Stimulated activated CD4-positive, alpha-beta T cell treated with anti-CD3 and anti-CD28 coated beads, Interleukin-2, amount 100 ng/mL, for 24 hours (primary cell): ENCODE measurements around the gene CHD5.

Source experiments
- DNase-seq, 2 donors: peaks; one replicate each; pipeline ENCODE4 v3.0.0-alpha.2; 2020

The CHD5 gene

DNA sequence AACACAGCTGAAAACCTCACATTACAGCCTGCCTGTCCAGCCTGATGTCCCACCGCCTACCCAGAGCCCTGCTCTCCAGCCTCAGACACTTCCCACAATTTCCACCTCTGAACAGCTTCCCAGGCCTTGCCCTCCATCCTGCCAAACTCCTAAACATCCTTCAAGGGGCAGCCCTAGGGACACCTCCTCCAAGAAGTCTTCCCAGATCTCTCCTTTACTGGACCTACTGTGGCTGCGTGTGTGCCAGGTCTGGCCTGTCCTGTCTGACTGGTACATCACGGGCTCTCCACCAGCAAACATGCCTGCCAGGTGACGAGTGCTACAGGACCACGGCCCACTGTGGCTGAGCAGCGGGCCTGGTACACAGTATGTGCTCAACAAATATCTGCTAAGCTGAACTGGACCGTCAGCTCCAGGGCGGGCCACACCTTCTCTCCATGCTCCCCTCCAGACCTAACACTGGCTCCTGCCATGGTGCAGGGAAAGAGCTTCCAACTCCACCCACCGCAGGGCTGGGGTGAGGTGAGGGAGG lies 28.8 kb downstream of the CHD5 start:
- no peak for DNase-seq

DNA sequence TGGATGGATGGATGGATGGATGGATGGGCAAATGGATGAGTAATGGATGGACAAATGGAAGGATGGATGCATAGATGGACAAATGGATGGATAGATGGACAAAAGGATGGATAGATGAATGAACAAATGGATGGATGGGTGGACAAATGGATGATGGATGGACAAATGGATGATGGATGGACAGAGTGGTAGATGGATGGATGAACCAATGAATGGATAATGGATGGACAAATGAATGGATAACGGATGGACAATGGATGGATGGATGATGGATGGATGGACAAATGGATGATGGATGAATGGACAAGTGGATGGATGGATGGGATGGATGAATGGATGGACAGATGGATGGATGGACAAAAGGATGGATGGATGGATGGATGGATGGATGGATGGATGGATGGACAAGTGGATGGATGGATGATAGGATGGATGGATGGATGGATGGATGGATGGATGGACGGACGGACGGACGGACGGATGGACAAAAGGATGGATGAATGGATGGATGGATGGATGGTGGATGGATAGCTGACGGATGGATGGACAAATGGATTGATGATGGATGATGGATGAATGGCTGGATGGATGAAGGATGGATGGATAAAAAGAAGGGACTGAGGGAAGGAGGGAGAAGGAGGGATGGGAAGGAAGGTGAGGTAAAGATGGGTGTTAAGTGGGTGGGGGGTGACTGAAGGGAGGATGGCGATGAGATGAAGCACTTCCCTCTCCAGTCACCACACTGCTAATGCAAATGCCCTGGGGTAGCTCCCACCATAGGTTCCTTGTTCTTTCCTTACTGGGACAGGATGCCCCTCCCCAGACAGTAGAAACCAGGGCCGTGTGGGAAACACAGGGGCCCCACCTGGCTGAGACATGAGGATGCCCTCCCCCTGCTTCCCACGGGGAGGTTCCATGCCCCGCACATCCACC lies 29.8 kb downstream of the CHD5 start:
- DNase-seq: no peak

DNA sequence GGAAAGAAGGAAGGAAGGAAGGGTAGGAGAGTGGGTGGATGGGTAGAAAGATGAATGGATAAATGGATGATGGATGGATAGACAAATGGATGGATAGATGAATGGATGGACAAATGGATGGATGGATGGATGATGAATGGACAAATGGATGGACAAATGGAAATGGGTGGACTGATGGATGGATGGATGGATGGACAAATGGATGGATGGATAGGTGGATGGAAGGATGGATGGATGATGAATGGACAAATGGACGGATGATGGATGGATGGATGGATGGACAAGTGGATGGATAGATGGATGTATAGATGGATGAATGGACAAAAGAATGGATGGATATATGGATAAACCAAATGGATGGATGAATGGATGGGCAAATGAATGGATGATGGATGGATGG lies 30.5 kb downstream of the CHD5 start:
- DNase-seq: no peak

GRCh38 chr1:6148497-6149241 lies 31.5 kb downstream of the CHD5 start:
- peak; percentile 73 to 83 for DNase-seq

DNA sequence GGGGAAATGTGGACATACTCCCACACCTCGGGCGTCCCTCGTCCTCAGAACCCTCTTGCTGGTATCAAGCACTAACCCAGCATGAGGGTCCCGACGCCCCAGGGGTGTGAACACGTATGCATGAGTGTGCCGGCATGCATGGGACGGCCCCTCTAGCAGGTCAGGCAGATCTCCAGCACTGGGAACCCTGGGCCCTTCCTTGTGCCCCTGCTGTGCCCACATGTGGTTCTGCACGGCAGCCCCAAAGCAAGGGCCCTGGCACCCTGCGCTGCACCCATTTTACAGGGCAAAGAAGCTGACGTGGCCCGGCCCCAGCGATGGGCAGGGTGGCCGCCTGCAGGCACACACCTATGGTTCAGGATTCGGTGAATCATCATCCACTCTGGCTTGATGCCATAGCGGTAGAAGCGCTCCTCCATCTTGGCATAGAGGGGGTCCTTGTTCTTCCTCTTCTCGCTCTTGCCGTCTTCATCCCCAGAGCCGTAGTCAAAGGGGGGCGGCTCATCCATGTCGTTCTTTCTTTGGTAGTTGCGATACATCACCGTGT lies 34.2 kb downstream of the CHD5 start:
- DNase-seq: no peak

GRCh38 chr1:6145396-6145750 lies 34.7 kb downstream of the CHD5 start:
- DNase-seq: no peak

DNA sequence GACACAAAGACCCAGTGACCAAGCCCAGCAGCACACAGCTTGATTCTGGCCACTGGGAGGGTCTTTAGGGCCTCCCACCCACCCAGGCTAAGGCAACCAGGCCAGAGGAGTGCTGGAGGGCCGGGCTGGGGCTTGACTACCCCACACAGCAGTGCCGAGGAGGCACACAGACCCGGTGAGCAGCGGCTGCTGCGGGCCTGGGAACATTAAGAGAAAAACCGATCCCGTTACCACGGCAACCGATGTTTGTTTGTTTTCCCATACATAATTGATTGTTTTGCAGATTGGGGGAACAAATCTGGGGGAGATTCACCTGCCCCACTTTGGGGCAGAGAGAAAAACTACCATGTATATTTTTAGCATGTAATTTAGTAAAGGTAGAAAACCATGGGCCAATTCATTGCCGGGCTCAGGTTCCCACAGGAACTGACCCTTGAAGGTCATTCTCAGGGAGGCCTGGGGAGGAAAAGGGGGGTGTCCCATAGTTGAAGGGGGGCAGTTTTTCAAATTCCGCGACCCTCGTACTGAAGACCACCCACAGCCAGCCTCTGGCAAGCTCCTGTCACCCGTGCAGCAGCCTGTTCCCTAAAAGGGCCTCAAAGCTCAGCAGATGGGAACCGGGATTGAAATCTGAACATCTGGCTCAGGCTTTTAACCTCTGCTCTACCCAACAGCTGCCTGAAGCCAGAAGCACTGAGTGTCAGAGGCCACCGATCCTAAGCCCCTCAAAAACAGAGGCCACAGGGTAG lies 35.3 kb downstream of the CHD5 start:
- no peak for DNase-seq

GRCh38 chr1:6144175-6144574 lies 35.9 kb downstream of the CHD5 start:
- DNase-seq: no peak

DNA sequence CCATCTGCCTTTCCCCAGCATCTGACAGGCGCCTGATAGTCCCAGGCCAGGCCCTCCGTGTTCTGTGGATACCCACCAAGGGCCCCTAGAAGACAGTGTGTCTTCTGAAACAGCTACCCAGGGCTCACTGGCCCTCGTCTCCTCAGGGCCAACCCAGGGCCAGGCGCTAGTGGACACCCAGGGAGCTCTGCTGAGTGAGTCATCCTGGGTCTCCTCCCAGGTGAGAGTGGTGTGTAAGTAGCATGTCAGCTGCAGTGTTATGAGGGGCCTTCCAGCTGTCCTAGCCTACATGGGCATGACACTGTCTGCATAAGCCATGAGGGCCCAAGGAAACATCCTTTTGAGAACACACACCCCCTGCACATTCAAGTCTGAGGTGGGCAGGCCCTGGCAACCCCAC lies 36.7 kb downstream of the CHD5 start:
- no peak for DNase-seq

GRCh38 chr1:6142734-6143133 lies 37.4 kb downstream of the CHD5 start:
- DNase-seq: no peak

- DNase-seq: no peak
Observed at GRCh38 chr1:6142036-6142621, 38.0 kb downstream of the CHD5 start.

GRCh38 chr1:6141592-6141991 lies 38.5 kb downstream of the CHD5 start:
- peak in 1 of 2 donors; percentile 42 for DNase-seq

DNA sequence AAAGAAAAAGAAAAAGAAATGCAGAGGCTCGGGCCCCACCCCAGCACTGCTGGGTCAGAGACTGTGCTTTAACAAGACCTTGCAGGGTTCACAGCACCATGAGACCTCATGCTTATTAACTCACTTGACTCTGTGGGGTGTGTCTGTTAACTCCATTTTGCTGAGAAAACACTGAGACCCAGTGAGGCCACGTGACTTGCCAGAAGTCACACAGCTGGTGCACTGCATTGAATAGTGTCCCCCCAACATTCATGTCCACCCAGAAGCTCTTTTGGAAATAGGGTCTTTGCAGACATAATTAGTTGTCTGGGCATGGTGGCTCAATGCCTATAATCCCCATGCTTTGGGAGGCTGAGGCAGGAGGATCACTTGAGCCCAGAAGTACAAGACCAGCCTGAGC lies 39.7 kb downstream of the CHD5 start:
- no peak for DNase-seq

GRCh38 chr1:6137758-6138157 lies 42.4 kb downstream of the CHD5 start:
- no peak for DNase-seq

- no peak for DNase-seq
Observed at GRCh38 chr1:6136516-6137220, 43.5 kb downstream of the CHD5 start.

DNA sequence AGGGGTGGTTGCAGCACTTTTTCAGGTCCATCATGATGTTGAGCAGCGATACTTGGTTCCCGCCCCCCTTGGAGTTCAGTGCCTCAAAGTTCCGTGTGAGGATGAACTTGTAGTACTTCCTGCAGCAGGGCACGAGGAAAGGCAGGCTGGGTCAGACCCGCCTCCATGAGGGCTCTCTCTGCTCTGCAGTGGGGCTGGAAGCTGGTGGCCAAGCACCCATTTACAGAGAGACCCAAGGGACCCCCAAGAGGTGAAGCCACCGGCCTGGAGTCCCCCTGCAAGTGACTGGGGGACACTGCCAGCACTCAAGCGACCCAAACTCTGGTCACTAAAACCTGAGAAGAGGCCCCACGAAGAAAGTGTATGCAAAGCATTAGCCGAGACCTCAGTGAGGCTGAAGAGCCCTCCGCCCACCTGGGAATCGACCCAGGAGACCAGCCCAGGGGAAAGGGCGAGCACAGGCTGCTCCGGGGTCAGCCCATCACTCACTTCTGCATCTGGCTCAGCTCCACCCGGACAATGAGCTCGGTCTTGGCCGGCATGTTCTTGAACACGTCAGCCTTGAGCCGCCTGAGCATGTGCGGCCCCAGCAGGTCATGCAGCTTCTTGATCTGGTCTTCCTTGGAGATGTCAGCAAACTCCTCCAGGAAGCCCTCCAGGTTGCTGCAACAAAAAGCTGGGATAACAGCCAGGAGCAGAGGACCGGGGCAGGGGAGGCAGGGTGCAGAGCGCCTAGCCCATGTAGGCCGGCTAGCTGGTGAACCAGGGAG lies 45.2 kb downstream of the CHD5 start:
- DNase-seq: no peak

- DNase-seq: no peak
Observed at GRCh38 chr1:6134206-6134605, 45.9 kb downstream of the CHD5 start.

- DNase-seq: no peak
Observed at GRCh38 chr1:6133146-6133895, 46.8 kb downstream of the CHD5 start.

- DNase-seq: no peak
Observed at GRCh38 chr1:6131561-6131960, 48.6 kb downstream of the CHD5 start.

DNA sequence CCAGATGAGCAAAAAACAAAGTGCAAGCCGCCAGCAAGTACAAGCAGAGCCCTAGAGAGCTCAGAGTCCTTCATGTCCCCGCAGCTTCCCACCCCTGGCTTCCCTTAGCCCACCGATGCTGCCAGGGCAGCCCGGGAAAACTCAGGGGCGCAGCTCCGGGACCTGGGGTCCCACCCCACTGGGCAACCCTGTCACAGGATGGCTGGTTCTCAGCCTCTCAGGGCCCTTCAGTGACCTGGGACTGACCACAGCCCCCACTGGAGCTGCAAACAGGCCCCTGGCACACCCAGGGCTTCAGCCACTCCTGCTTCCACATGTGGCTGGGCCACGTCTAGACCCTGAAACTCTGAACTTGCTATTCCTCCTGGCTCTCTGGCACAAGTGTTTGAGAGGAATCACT lies 49.5 kb downstream of the CHD5 start:
- no peak for DNase-seq
